HG02938 (cell line): Measurements from ENCODE around the gene PTH1R.

ENCODE experiments used
- ATAC-seq: cut with Tn5 transposase; IDR thresholded peaks from one replicate; pipeline ENCODE4 v1.9.1; 2021; ENCODE audit warnings: mild to moderate bottlenecking, moderate library complexity; ENCODE audit not compliant: unreplicated experiment

PTH1R gene

DNA sequence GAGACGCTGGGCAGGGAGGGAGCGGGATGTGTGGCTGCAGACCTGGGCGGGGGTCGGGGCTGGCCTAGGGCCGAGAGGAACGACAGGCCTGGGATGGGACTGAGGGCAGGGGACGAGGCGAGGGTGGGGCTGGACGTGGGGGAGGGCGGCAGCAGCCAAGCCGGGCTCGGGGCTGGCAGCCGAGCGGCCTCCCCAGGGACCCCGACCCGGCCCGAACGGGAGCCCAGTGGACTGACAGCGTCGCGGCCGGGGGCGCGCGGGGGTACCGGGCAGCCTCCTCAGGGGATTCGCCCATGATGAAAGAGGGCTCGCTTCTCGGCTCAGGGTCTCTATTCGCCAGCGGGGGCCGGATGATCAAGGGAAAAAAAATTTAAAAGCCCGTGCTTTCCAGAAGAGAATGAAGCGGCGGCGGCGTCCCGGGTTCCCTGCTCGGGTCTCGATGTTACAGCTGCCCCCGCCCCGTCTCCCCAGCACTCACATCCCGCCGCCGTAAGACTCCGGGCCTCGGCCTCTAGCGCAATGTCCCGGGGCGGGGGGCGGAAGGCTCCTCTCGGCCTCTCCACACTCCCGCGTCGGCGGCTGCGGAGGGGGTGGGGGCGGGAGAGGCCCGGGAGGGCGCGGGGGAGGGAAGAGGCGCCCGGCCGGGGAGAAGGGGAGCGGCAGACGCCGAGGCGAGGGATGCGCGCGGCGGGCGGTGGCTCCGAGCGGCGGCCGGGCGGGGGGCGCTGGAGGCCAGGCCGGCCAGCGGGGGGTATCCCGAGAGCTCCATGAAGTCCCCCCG is 4.3 kb downstream of the PTH1R start:
- no peak for ATAC-seq

DNA sequence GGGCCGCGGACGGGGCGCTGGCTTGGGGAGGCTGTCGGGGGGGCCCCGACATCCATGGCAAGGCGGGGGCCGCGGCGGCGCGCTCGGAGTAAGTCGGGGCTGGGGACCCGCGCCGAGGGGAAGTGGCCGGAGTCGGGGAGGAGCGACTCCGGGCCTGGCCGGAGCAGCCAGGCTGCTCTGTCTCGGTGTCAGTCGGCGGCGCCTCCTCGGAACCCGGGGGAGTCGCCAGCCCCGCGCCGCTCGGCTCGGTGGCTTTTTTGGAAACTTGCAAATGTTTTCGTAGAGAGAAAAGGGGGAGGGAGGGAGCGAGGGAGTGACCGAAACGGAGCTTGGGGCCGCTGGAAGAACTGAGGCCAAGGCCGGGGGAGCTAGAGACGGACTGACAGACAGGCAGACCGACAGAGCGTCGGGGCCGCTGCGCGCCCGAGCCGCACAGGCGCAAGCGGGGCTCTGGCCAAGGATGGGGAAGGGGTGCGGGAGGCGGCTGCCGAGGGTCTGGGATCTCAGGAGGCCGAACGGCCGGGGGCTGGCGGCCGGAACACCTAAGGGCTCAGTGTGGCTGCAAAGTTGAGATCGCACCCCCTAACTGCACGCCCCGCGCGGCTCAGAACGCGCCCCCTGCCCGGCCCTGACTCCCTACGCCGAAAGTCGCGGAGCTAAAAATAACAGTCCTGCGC is 5.0 kb downstream of the PTH1R start:
- ATAC-seq = no peak

DNA sequence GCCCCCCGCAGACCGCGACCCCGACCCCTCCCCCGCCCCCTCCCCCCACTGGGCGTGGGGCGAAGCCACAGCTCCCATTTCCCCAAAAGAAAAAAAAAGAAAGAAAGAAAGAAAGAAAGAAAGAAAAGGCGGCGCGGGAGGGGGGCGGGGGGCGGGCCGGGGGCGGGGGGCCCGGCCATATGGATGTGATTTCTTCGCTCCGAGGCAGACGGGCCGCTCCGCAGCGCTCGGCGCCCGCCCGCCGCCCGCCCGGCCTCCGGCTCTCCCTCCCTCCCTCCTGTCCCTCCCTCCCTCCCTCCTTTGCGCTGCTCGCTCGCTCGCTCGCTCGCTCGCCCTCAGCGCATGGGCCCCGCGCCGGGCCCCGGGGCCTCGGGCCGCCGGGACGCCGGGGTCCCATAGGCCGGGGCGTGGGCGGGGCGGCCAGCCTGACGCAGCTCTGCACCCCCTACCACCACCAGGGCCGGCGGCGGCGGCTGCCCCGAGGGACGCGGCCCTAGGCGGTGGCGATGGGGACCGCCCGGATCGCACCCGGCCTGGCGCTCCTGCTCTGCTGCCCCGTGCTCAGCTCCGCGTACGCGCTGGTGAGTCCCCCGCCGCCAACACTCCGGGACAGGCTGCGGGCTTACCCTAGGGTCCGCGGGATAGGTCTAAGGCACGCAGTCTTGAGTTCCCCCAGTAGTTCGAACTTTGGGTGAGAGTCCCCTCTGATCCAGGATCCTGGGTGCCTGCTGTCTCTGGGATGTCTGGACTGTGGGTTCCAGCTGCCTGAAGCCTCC is 5.7 kb downstream of the PTH1R start:
- no peak for ATAC-seq

DNA sequence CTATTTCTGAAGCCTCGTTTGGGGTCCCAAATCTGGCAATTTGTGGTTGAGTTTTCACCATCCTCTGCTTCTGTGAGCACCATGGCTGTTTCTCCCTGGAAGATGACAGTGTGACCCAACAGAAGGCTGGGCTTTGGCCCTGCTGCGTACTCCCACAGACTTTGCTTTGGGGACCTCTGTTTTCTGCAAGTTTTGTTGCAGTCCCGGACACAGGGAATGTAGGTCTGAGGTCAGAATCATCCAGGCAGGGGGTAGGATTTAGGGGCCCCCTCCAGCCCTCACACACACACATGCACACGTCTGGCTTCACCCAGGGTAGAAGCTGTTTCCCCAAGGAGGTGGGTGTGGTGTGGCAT is 6.3 kb downstream of the PTH1R start:
- ATAC-seq = no peak

DNA sequence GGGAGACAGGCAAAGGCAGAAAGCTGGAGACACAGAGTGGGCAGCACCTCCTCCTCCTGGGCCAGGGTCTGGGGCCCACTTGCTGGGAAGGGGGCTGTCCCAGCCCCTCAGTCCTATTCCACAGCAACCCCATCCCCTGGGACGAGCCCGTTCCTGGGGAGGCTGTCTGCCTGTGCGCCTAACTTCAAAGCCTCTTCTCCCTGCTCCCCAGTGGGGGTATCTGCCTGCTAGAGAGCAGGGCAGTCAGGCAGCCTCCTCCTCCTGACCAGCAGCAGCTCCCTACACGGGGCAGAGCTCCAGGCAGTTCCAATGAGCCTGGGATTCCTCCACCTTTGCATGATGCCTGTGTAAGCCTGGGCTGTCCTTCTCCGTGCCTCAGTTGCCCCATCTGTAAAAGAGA is 6.9 kb downstream of the PTH1R start:
- ATAC-seq = no peak

DNA sequence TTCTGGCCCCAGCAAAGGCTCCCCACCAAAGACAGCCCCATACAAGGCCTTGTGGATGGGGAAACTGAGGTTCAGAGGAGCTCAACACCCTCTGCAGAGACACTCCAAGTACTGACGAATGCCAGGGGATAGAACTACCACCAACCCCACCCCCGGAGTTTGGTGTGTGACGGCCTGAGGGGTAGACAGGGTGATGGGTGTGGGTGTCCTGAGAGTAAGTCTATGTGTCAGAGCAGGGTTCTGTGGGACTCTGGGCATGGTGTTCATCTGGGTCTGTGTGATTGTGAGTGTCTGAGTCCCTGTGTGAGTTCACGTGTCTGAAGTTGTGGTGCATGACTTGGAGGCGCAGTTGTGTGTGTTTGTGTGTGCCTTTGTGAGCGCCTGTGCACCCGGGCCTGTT is 7.4 kb downstream of the PTH1R start:
- no peak for ATAC-seq

DNA sequence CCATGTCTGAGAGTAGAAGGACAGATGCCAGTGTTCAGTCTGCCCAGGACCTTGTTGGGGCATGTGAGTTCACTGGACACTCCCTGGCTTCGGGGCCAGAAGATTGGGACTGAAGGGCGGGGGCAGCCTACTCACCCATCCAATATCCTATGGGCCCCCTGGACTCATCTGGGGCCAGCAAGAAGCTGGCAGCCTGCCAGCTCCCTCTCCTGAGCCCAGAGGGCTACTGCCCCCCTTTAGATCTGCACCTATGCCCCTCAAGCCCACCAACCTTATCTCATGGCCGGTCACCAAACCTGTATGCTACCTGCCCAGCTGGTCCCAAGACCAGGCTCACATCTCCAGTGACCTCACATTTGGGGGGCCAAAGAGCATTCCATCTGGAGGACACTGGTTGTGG is 8.1 kb downstream of the PTH1R start:
- ATAC-seq = no peak

DNA sequence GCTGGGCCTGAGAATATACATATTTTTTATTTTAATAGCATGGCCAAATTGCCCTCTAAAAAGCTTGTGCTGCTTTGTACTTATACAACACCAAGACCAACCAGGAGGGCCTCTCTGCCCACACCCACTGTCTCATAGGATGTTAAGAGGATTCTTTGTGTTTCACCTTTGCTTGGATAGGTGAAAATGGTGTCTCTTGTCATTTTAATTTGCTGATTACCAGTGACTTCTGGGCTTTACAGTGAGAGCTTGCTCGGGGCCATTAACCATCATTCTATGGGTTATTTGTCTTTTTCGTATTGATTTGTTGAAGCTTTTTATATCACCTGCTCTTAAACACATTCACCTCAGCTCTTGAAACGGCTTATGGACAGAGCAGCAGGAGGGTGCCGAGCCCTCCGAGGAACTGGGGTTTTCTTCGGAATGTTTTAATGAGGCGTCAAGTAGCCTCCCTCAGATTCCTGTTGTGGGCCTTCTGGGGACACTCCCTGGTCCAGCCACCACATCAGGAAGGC is 10.5 kb downstream of the PTH1R start:
- no peak for ATAC-seq

DNA sequence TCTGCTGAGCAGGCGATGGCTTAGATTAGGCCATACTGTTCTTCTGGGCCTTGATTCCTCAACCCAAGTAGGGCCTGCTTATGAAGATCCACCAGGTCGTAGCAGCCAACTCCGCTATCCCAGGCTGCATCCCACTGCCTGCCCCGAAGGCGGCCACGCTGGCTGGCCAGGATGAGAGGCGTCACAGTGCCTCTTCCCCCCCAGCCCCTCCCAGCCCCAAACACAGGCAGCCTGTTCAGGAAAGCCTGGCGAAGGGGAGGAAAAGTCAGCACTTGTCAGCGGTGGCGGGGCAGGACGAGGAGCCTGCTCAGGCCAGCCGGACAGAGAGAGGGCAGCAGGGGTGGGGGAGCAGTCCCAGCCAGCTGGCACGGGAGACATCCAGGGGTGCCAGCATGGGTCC is 11.2 kb downstream of the PTH1R start:
- ATAC-seq = no peak

DNA sequence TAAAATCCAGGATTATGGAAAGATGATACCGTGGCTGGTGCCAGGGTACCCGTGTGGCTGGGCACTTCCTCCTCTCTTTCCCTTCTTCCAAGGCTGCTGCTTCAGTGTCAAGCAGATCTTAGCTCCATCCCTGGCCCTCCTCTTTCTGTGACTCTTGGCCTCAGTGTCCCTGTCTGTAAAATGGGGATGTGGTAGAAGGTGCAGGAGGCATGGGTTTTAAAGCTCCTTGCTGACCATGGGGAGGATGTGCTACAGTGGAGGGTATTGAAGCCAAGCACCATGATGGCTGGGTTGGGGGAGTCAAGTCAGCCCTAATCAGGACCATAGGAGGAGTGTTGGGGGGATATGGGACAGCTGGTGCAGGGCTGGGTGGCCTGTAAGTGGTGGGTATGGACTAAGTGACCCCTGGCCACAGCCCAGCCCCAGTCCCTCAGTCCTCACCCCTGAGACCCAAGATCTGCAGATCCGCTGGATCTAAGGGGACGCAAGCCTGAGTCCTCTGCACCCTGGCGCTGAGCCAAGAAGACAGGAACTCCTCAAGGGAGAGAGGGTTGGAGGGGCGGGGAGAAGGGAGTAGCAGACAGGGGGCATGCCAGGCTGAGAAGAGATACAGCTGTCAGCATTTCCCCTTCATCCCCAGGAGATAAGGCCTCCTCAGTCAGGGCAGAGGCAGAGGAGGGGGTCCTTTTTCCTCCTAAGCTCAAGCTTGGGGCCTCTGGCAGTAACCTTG is 12.0 kb downstream of the PTH1R start:
- ATAC-seq = no peak

DNA sequence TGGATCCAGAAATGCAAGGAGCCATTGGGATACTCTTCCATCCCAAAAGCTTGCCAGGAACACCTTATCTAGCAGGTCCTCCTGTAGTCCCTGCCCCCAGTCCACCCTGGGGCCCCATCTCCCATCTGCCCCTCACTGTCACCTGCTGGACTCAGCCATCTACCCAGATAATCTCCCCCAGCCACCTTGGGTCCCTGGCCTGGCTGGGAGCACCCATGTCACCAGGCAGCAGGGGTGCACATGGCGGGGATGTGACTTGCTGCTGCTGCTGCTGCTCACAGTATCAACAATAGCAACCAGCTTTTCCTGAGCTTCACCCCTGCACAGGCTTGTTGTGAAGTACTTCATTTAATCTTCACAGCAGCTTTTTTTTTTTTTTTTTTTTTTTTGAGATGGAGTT is 12.6 kb downstream of the PTH1R start:
- no peak for ATAC-seq

DNA sequence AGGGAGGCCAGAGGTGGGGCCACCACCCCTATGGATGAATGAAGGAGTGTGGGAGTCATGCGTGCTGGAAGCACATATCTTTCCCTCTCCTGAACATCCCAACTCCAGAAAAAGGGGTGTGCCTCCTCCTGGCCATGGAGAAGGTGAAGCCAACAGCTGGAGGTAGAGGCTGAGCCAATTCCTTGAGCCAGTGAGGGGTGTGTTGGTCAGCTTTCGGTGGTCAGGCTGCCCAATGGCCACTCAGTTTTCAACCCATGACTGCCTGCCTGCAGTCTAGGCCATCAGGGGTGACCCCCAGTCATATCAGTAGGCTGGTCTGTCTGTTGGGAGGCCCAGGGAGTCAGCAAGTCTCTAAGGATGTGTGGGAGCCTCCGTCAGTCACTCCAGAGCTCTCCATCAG is 13.6 kb downstream of the PTH1R start:
- ATAC-seq = no peak

DNA sequence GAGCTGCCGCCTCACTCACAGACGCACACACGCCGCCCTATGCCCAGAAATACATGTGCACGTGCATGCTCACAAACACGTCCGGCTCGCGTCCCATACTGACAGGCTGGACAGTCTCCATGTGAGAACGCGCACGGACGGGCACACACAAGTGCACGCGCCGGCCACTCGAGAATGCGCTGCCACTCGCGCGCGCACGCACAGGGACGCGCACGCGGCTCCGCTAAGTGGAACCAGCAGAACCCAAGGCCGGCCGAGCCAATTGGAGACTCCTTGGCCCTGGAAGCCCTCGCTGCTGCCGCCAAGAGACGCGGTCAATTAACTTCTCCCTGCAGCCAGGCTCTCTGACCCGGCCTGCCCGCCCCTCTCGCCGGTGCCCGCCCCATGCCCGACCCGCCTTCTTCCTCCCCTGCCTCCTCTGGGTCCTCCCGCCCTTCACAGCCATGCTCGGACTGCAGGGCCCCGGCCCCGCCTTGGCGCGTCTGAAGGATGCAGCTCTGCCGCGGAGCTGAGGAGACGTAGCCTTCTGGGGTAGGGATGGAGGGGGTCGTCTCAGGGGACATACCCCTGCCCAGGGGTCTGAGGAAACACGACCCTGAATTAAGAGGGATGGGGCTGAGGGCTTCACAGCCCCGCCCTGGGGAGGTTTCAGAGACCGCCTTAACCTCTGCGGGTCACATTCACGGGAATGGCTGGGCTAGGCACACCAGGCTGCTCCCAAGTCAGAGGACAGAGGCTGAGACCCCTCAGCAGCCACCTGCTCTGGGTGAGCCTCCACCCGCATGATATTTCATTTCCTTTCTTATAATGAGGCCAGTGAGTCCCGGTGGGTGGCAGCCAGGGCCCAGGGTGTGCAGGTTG is 15.0 kb downstream of the PTH1R start:
- no peak for ATAC-seq

DNA sequence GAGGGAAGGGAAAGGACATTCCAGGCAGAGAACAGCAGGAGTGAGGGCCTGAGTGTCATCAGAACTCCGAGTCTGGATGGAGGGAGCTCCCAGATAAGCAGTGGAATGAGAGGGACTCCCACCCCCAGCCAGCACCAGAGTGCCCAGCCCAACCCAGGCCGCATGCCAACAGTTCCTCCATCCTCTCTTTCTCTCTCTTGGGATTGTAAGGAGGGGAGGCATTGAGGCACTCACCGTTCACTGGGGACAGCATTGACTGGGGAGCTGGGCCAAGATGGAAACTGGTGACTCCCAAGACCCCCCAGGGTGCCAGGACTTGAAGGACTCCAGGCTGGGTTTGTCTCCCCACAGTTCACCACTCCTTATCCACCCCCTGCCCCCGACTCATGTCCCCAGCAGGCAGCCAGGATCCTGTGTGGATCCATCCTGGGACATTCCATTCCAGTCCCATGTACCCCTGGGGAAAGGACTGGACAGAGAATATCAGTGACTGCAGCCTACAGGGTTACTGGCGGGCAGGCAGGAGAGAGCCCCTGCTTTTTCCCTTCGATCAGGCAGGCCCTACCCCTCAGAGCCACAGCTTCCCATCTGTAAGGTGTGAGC is 15.7 kb downstream of the PTH1R start:
- no peak for ATAC-seq

DNA sequence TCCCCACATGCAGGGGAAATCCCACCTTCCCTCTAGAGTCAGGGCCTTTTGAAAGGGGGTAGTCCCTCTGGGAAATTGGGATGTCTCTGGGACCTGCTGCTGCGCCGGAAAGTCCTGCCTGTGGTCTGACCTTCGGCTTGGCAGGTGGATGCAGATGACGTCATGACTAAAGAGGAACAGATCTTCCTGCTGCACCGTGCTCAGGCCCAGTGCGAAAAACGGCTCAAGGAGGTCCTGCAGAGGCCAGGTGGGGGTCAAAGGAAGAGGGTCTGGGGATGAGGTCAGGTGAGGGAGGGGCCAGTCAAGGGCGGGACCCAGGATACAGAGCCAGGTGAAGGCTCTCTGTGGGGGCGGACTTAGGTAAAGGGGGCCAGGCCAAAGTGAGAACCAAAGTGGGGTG is 16.2 kb downstream of the PTH1R start:
- no peak for ATAC-seq

DNA sequence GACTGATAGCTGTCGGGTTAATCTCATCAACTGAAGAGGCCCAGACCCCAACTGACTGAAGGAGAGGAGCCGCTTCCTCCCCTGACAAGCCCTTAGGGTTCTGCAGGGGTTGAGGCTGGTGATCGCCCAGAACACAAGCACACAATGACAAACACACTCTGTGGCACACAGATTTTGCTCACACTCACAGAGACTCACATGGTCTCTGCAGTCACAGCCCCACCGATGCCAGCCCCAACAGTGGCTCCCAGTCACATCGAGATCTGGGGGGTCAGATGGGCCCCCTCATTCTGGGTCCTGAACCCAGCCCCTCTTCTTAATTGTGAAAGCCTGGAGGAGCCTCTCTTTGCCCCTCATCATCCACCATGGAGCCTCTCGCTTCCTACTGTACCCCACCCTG is 16.7 kb downstream of the PTH1R start:
- ATAC-seq = no peak

DNA sequence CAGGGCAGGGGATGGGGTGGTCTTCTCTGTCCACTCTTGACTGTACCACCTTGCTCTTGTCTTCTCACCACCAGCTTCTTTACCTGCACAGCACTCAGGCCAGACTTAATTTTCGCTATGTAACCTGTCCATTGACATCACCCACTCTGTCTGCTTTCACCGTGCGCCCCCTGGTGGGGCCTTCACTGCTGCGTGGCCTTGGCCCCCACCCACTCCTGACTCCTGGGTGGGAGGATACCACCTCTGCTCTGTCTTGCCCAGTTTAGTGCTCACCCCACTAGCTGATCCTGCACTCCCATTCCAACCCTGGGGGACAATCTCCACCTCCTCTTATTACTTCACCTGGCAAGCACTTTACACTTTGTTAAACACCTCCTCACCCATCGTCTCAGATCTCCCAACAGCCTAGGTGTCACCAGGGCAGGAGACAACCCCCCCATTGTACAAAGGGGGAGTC is 17.7 kb downstream of the PTH1R start:
- ATAC-seq = no peak

DNA sequence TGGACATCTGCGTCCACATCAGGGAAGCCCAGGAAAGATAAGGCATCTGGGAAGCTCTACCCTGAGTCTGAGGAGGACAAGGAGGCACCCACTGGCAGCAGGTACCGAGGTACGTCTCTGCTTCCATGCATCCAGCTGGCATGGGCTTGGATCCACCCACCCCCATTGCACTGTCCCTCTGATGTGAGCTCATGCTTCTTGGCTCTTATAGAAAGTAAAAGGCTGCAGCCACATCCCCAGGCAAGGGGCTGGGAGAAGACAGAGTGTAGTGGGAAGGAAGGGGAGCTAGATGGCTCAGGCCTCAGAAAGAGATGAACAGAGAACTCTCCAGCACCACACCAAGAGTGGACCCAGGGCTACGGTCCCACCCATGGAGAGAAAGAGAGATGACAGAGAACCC is 18.2 kb downstream of the PTH1R start:
- no peak for ATAC-seq

DNA sequence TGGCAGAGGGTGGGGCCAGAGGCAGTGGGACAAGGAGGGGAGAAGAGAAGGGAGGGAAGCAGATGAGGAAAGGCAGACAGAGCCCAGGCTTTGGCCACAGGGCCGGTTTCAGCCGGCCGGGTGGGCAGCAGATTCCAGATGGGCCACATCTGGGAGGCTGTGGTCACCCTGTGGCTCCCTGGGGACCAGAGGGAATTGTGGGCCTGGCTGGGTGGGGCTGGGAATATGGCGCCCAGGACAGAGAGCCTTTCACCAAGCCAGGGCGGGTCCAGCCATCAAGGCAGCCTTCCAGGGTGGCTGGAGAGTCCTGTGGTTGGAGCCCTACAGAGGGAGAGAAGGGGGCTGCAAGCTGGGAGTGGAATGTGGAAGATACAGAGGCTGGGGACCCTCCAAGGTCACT is 18.9 kb downstream of the PTH1R start:
- no peak for ATAC-seq

DNA sequence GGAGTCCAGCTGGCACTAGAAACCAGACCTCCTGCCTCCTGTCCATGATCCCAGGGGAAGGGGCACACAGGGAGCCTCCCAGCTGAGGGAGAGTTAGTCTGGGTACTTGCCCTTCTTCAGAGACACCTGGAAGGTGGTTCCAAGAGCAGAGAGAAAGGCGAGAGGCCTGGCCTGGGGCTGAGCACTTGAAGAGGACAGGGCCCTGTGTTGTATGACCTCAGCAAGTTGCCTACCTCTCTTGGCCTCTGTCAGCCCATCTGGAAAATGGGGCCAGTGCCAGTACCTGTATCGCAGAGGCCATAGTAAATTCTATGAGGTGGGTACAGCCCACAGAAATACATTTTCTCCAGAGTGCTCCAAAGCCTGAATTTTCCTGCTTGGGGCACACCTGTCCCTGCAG is 19.5 kb downstream of the PTH1R start:
- ATAC-seq = no peak
